ENCODE data around the gene PIEZO2. TPM values are rescaled to one million over a fixed set of nuclear protein-coding genes. Genes with fewer than 3 reads are reported as not detected.

PIEZO2 gene
- total RNA-seq, 1 experiment from 2014 or later: 0.57 TPM

- H3K4me3 ChIP-seq (ENCODE audit: low read depth in 2 of 2, low read length in 2 of 2): no peak overlapping the region
- no peaks in the 10 kb centered on the region for H3K36me3 ChIP-seq (ENCODE audit: control insufficient read depth, insufficient read depth, low read length)
- intact Hi-C loops (cut with micrococcal nuclease; ENCODE audit: unreplicated experiment) (no loop called here), in situ Hi-C loops (cut with HindIII; ENCODE audit: low pct_unique_long_range_greater_than_20kb, low sequenced_read_pairs) (no loop called here)
- no peaks in the 10 kb centered on the region for H3K9me3 ChIP-seq (ENCODE audit: control insufficient read depth, insufficient read depth, low read depth, low read length)
- ChIA-PET POLR2A (interaction anchor here (1.1 kb wide), 1 partner anchor 10 kb away, joined by 3 read pairs; no protein-coding TSS in a partner anchor), CTCF (no interaction called here)
- BruUV-seq (replicated peaks): no TSS peak
- DNase-seq (ENCODE audit: low read depth, low spot score) (no peak), ATAC-seq (no peak)
- TF ChIP-seq REST (IDR thresholded peaks at IDR 0.05; ENCODE audit: insufficient read depth in 1 of 2, low read depth in 2 of 2, low read length in 1 of 2) (no peak), CTCF (IDR thresholded peaks at IDR 0.05) (no peak), POLR2AphosphoS5 (IDR thresholded peaks at IDR 0.05; ENCODE audit: low read depth, low read length) (no peak), SIN3A (IDR thresholded peaks at IDR 0.05; ENCODE audit: borderline replicate concordance, insufficient read depth, low read depth, low read length) (no peak), TCF7L2 (IDR thresholded peaks at IDR 0.05; ENCODE audit: low read depth, low read length) (no peak)
- H3K27me3 ChIP-seq (ENCODE audit: control insufficient read depth, insufficient read depth, low read length): no peaks in the 10 kb centered on the region
- no peak overlapping the region for H3K27ac ChIP-seq (ENCODE audit: low read length)
- no peaks in the 10 kb centered on the region for H3K4me1 ChIP-seq (ENCODE audit: control insufficient read depth, insufficient read depth, low read length)
These were observed 222.7 kb downstream of the PIEZO2 start for GRCh38 chr18:10926621-10927161.

GRCh38 chr18:10924290-10924689, 225.1 kb downstream of the PIEZO2 start:
- CTCF ChIA-PET: no interaction called here
- no peaks in the 10 kb centered on the region for H3K27me3 ChIP-seq (ENCODE audit: control insufficient read depth, insufficient read depth, low read length)

More at GRCh38 chr18:10924290-10924689, 225.1 kb downstream of the PIEZO2 start:
- intact Hi-C loops (cut with micrococcal nuclease; ENCODE audit: unreplicated experiment): no loop called here
- in situ Hi-C loops (cut with HindIII; ENCODE audit: low pct_unique_long_range_greater_than_20kb, low sequenced_read_pairs): no loop called here
- no peaks in the 10 kb centered on the region for H3K9me3 ChIP-seq (ENCODE audit: control insufficient read depth, insufficient read depth, low read depth, low read length)
- no TSS peak for BruUV-seq (replicated peaks)
- DNase-seq (ENCODE audit: low read depth, low spot score) (no peak), ATAC-seq (no peak)
- no peak overlapping the region for H3K4me3 ChIP-seq (ENCODE audit: low read depth in 2 of 2, low read length in 2 of 2)
- POLR2A ChIA-PET: no interaction called here
- TF ChIP-seq REST (IDR thresholded peaks at IDR 0.05; ENCODE audit: insufficient read depth in 1 of 2, low read depth in 2 of 2, low read length in 1 of 2) (no peak), TCF7L2 (IDR thresholded peaks at IDR 0.05; ENCODE audit: low read depth, low read length) (no peak), CTCF (IDR thresholded peaks at IDR 0.05) (no peak), SIN3A (IDR thresholded peaks at IDR 0.05; ENCODE audit: borderline replicate concordance, insufficient read depth, low read depth, low read length) (no peak), POLR2AphosphoS5 (IDR thresholded peaks at IDR 0.05; ENCODE audit: low read depth, low read length) (no peak)
- H3K27ac ChIP-seq (ENCODE audit: low read length): no peak overlapping the region
- H3K36me3 ChIP-seq (ENCODE audit: control insufficient read depth, insufficient read depth, low read length): no peaks in the 10 kb centered on the region
- H3K4me1 ChIP-seq (ENCODE audit: control insufficient read depth, insufficient read depth, low read length): no peaks in the 10 kb centered on the region

Measured in Panc1 (cell line).